Activated B cell treated with CpG ODN at 0.5 μM for 24 hours (primary cell): ENCODE results near the gene CUX1. TPM values are rescaled to one million over a fixed set of nuclear protein-coding genes. Genes with fewer than 3 reads are reported as not detected.

Experiments
- ATAC-seq: fragments of 200-7000 bp; cut with Tn5 transposase; one replicate; pipeline ENCODE4 v1.10.0; 2021; ENCODE audit warnings: low read depth, mild to moderate bottlenecking, moderate library complexity
- CTCF ChIA-PET: fragments of 350-600 bp; sonication (Branson Sonifier 250); formaldehyde crosslinking; loops from one replicate; lab custom pipeline; 2021; ENCODE audit warnings: antibody characterized with exemption; lab: Charles Lee
- POLR2A ChIA-PET: fragments of 350-600 bp; sonication (Branson Sonifier 250); formaldehyde crosslinking; loops from one replicate; lab custom pipeline; 2021; ENCODE audit warnings: antibody characterized with exemption; lab: Charles Lee
- DNase-seq: peaks from one replicate; pipeline ENCODE4 v3.0.0; 2022
- H3K27ac Mint-ChIP-seq: one replicate; pipeline ENCODE4 v1.8.0; 2020; ENCODE audit warnings: mixed read lengths
- H3K27me3 Mint-ChIP-seq: one replicate; pipeline ENCODE4 v1.8.0; 2021; ENCODE audit warnings: mixed read lengths
- H3K36me3 Mint-ChIP-seq: one replicate; pipeline ENCODE4 v1.8.0; 2021; ENCODE audit warnings: low read depth, mixed read lengths
- H3K4me1 Mint-ChIP-seq: one replicate; pipeline ENCODE4 v1.8.0; 2021; ENCODE audit warnings: mixed read lengths
- H3K4me3 Mint-ChIP-seq: one replicate; pipeline ENCODE4 v1.8.0; 2020; ENCODE audit warnings: mild to moderate bottlenecking, mixed read lengths
- H3K9me3 Mint-ChIP-seq: one replicate; pipeline ENCODE4 v1.8.0; 2020; ENCODE audit warnings: mixed read lengths
- CTCF ChIP-seq: fragments of 200-600 bp; IDR thresholded peaks from one replicate; pipeline ENCODE4 v1.8.0; 2022; ENCODE audit warnings: antibody characterized with exemption, mild to moderate bottlenecking
- intact Hi-C: fragments of 100-400 bp; cut with micrococcal nuclease; formaldehyde crosslinking; loops from one replicate; pipeline ENCODE4 v1.15.1; 2024
- total RNA-seq: library from RNA; stranded (reverse); gene quantifications from 2 replicates; pipeline ENCODE4 v1.2.3, GENCODE V29; 2022

CUX1 gene
- total RNA-seq, 1 donor from 2014 or later, result 61.7 TPM

GRCh38 chr7:101945034-101945758 is 127.8 kb downstream of the CUX1 start:
- CTCF ChIA-PET, result no interaction called here
- H3K27me3 Mint-ChIP-seq, result no peaks in the 10 kb centered on the region
- H3K4me3 Mint-ChIP-seq, result no peak overlapping the region
- no peak for TF ChIP-seq CTCF
- POLR2A ChIA-PET, result no interaction called here
- DNase-seq (no peak), ATAC-seq (no peak)
- no peaks in the 10 kb centered on the region for H3K36me3 Mint-ChIP-seq
- intact Hi-C loops, result no loop called here
- H3K4me1 Mint-ChIP-seq, result peaks cover 11% of the 10 kb centered on the region
- no peaks in the 10 kb centered on the region for H3K9me3 Mint-ChIP-seq
- H3K27ac Mint-ChIP-seq, result no peak overlapping the region

DNA sequence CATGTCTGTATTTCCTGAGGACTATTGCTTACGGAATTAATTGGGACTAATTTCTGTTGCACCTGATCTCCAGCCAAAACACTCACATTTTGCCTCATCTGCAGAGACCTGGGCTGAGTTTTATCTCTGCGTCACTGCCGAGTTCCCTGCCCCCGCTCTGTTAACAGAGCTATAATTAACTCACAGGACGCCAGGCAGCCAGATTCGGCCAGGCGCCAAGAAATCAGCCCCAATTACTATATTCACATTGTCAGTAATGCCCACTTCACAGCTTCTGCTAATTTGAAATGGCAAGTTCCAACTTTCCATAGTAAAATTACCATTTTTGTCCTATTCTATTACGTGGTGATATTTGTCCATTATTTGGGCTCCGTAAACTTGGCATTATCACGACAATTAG is 130.5 kb downstream of the CUX1 start:
- intact Hi-C loops, result no loop called here
- no peaks in the 10 kb centered on the region for H3K27me3 Mint-ChIP-seq
- H3K4me1 Mint-ChIP-seq, result peaks cover 6% of the 10 kb centered on the region
- no peak overlapping the region for H3K27ac Mint-ChIP-seq
- POLR2A ChIA-PET, result interaction anchor here (0.5 to 0.6 kb wide), 2 partner anchors 8 to 10 kb away, joined by 3 to 9 read pairs; no protein-coding TSS in a partner anchor
- H3K4me3 Mint-ChIP-seq, result no peak overlapping the region
- H3K36me3 Mint-ChIP-seq, result no peaks in the 10 kb centered on the region
- no peak for TF ChIP-seq CTCF
- DNase-seq, result no peak
- CTCF ChIA-PET, result no interaction called here
- no peak for ATAC-seq
- H3K9me3 Mint-ChIP-seq, result no peaks in the 10 kb centered on the region

GRCh38 chr7:101948650-101949049 is 131.2 kb downstream of the CUX1 start:
- CTCF ChIA-PET, result no interaction called here
- Mint-ChIP-seq H3K4me1 (peaks cover 13% of the 10 kb centered on the region), H3K36me3 (no peaks in the 10 kb centered on the region), H3K27me3 (no peaks in the 10 kb centered on the region), H3K4me3 (no peak overlapping the region), H3K27ac (no peak overlapping the region), H3K9me3 (no peaks in the 10 kb centered on the region)
- no peak for TF ChIP-seq CTCF
- POLR2A ChIA-PET, result no interaction called here
- intact Hi-C loops, result no loop called here
- ATAC-seq, result no peak
- DNase-seq, result no peak

DNA sequence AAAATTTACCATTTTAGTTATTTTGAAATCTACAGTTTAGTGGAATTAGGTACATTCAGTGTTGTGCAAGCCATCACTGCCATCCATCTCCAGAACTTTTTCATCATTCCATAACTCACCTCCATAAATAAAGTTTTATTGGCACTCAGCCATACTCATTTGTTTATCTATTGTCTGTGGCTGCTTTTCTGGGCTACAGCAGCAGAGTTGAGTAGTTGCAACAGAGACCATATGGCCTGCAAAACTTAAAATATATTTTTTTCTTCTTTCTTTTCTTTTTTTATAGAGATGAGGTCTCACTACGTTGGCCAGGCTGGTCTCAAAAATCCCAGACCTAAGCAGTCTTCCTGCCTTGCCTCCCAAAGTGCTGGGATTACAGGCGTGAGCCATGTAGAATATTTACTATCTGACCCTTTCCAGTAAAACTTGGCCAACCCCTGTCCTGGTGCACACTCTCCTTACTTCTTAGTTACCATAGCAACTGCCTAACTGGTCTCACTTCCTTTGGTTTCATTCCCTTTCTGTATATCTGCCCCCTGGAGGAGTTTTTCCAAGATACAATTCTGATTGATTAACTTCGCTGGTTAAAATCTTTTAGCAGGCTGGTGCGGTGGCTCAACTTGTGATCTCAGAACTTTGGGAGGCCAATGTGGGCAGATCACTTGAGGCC is 133.2 kb downstream of the CUX1 start:
- Mint-ChIP-seq H3K4me1 (peaks cover 32% of the 10 kb centered on the region), H3K27me3 (no peaks in the 10 kb centered on the region), H3K9me3 (no peaks in the 10 kb centered on the region), H3K27ac (no peak overlapping the region), H3K4me3 (no peak overlapping the region), H3K36me3 (no peaks in the 10 kb centered on the region)
- DNase-seq (no peak), ATAC-seq (no peak)
- no peak for TF ChIP-seq CTCF
- intact Hi-C loops, result no loop called here
- CTCF ChIA-PET, result no interaction called here
- POLR2A ChIA-PET, result interaction anchor here (0.7 kb wide), 1 partner anchor 30 kb away, joined by 3 read pairs; no protein-coding TSS in a partner anchor

- no peaks in the 10 kb centered on the region for H3K36me3 Mint-ChIP-seq
- ChIA-PET CTCF (no interaction called here), POLR2A (no interaction called here)
- ATAC-seq, result no peak
- peaks cover 40% of the 10 kb centered on the region for H3K4me1 Mint-ChIP-seq
- DNase-seq, result no peak
- no peaks in the 10 kb centered on the region for H3K27me3 Mint-ChIP-seq
- no peak for TF ChIP-seq CTCF
- no peak overlapping the region for H3K27ac Mint-ChIP-seq
- H3K9me3 Mint-ChIP-seq, result no peaks in the 10 kb centered on the region
- intact Hi-C loops, result no loop called here
- H3K4me3 Mint-ChIP-seq, result no peak overlapping the region
Measured at GRCh38 chr7:101951757-101952156, 134.3 kb downstream of the CUX1 start.
